ENCODE results near the gene BMAL1. TPM values are rescaled to one million over a fixed set of nuclear protein-coding genes. Genes with fewer than 3 reads are reported as not detected.

The BMAL1 gene
- total RNA-seq, 1 donor from 2014 or later, result 8.6 TPM

DNA sequence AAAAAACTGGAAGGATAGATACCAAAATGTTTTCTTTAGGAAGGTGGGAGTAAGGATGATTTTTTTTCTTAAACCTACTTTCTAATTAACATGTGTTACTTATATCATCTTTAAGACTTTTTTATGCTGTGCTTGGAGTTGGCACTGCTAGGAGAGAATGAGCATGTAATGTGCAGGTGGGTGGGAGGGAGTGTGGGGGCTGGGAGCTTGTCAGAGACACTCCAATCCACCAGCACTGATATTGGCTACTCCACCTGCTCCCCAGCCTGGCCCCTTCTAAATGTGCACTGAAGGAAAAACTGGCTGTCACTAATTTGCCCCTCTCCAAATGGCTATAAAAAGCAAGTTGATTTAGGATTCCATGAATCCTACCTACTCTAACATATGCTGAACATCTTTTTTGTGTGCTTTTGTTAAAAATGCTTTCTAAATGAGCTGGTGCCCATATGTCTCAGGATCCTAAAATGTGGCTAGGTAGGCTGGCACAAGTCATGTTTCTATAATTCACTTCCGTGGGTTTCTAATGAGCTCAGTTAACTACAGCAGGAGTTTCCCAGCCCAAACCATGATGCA, 44.3 kb upstream of the BMAL1 start:
- TF ChIP-seq CTCF (IDR thresholded peaks at IDR 0.05; ENCODE audit: partially characterized antibody, unreplicated experiment), result no peak
- Mint-ChIP-seq H3K27me3 (ENCODE audit: unreplicated experiment) (no peaks in the 10 kb centered on the region), H3K9me3 (ENCODE audit: unreplicated experiment) (no peaks in the 10 kb centered on the region), H3K4me1 (ENCODE audit: low read depth, unreplicated experiment) (peaks cover 6% of the 10 kb centered on the region), H3K36me3 (ENCODE audit: unreplicated experiment) (no peaks in the 10 kb centered on the region), H3K4me3 (ENCODE audit: unreplicated experiment) (no peak overlapping the region), H3K27ac (ENCODE audit: unreplicated experiment) (no peak overlapping the region)
- no peak for DNase-seq

DNA sequence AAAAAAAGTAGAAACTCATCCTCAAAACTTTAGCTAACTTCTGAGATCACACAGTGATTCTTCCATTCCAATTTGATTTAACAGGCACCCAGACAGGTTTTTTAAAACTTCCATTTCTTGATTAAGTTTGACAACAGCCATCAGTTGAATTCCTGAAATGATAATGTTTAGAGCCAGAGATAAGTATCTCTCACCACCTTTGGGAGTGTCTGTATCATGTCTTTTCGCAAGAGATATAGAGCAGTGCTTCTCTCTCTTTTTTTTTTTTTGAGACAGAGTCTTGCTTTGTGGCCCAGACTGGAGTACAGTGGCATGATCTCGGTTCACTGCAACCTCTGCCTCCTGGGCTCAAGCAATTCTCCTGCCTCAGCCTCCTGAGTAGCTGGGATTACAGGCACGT, 41.7 kb upstream of the BMAL1 start:
- Mint-ChIP-seq H3K9me3 (ENCODE audit: unreplicated experiment) (no peaks in the 10 kb centered on the region), H3K27me3 (ENCODE audit: unreplicated experiment) (no peaks in the 10 kb centered on the region), H3K36me3 (ENCODE audit: unreplicated experiment) (no peaks in the 10 kb centered on the region), H3K27ac (ENCODE audit: unreplicated experiment) (no peak overlapping the region), H3K4me1 (ENCODE audit: low read depth, unreplicated experiment) (no peaks in the 10 kb centered on the region), H3K4me3 (ENCODE audit: unreplicated experiment) (no peak overlapping the region)
- no peak for DNase-seq
- TF ChIP-seq CTCF (IDR thresholded peaks at IDR 0.05; ENCODE audit: partially characterized antibody, unreplicated experiment), result no peak

- H3K27me3 Mint-ChIP-seq (ENCODE audit: unreplicated experiment), result no peaks in the 10 kb centered on the region
- no peaks in the 10 kb centered on the region for H3K9me3 Mint-ChIP-seq (ENCODE audit: unreplicated experiment)
- no peaks in the 10 kb centered on the region for H3K4me1 Mint-ChIP-seq (ENCODE audit: low read depth, unreplicated experiment)
- no peak overlapping the region for H3K27ac Mint-ChIP-seq (ENCODE audit: unreplicated experiment)
- TF ChIP-seq CTCF (IDR thresholded peaks at IDR 0.05; ENCODE audit: partially characterized antibody, unreplicated experiment), result no peak
- DNase-seq, result no peak
- no peaks in the 10 kb centered on the region for H3K36me3 Mint-ChIP-seq (ENCODE audit: unreplicated experiment)
- H3K4me3 Mint-ChIP-seq (ENCODE audit: unreplicated experiment), result no peak overlapping the region
These were observed 41.0 kb upstream of the BMAL1 start for GRCh38 chr11:13236626-13237025.

DNA sequence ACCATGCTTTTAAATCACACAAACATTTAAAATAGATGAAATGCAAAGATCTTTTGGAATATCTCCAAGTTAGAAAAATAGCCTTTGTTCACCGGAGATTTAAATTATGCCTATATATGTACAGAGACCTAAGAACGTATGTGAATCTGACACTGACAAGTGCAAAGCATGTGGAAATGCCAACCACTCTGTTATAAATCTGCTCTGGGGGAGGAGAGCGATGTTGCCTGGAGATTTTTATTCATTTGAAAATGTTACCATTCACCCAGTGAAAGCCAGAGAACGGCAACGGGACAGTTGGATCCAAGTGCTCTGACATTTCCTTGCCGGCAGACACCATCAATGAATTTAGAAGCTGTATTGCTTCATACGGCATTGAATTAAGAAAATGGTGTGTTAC, 39.8 kb upstream of the BMAL1 start:
- H3K9me3 Mint-ChIP-seq (ENCODE audit: unreplicated experiment), result no peaks in the 10 kb centered on the region
- no peak overlapping the region for H3K4me3 Mint-ChIP-seq (ENCODE audit: unreplicated experiment)
- H3K27ac Mint-ChIP-seq (ENCODE audit: unreplicated experiment), result no peak overlapping the region
- no peaks in the 10 kb centered on the region for H3K27me3 Mint-ChIP-seq (ENCODE audit: unreplicated experiment)
- TF ChIP-seq CTCF (IDR thresholded peaks at IDR 0.05; ENCODE audit: partially characterized antibody, unreplicated experiment), result no peak
- H3K36me3 Mint-ChIP-seq (ENCODE audit: unreplicated experiment), result no peaks in the 10 kb centered on the region
- no peak for DNase-seq
- H3K4me1 Mint-ChIP-seq (ENCODE audit: low read depth, unreplicated experiment), result no peaks in the 10 kb centered on the region

DNA sequence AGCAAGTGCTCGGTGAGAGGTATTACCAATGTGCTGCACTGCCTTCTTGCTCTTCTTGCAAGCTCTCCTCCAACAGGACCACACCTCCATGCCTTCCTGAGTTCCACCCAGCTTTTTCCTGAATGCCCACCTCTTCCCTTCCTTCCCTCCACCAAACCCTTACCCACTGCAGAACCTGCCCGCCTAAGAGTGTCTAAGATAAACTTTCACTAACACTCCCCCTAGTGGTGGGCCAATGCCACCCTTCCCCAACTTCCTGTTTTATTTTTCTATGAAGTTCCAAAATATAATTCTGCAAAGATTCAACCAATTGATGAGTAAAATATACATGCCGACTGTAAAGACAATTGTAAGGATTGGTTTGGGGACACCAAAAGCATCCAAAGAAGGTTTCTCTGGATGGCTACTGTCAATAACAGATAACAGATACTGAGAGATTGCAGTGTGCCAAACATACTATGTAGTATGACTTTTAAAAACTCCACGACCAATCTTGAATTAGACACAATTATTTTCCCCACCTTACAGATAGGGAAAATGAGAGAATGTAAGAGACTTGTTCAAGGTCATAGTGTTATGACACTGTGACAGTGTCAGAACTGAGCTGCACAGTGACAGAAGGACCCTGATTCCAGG, 38.6 kb upstream of the BMAL1 start:
- H3K27ac Mint-ChIP-seq (ENCODE audit: unreplicated experiment), result no peak overlapping the region
- no peaks in the 10 kb centered on the region for H3K36me3 Mint-ChIP-seq (ENCODE audit: unreplicated experiment)
- DNase-seq, result peak; percentile 50
- no peaks in the 10 kb centered on the region for H3K4me1 Mint-ChIP-seq (ENCODE audit: low read depth, unreplicated experiment)
- TF ChIP-seq CTCF (IDR thresholded peaks at IDR 0.05; ENCODE audit: partially characterized antibody, unreplicated experiment), result peak; percentile 91
- no peaks in the 10 kb centered on the region for H3K27me3 Mint-ChIP-seq (ENCODE audit: unreplicated experiment)
- H3K4me3 Mint-ChIP-seq (ENCODE audit: unreplicated experiment), result no peak overlapping the region
- H3K9me3 Mint-ChIP-seq (ENCODE audit: unreplicated experiment), result no peaks in the 10 kb centered on the region
